PC-9 (cell line): Measurements from ENCODE around the gene UBE2M.

Experiments used
- EZH2 ChIP-seq: fragments of 200-600 bp; sonication (generic); IDR thresholded peaks from 2 replicates; pipeline ENCODE4 v1.8.0; 2017; ENCODE audit warnings: antibody characterized with exemption, low read depth
- TF ChIP-seq, protein P1 (sequence below): fragments of 200-600 bp; sonication (generic); conservative IDR thresholded peaks from 2 replicates; pipeline ENCODE4 v1.6.1; 2017; ENCODE audit warnings: mixed run types, antibody characterized with exemption, mild to moderate bottlenecking, moderate library complexity

DNA sequence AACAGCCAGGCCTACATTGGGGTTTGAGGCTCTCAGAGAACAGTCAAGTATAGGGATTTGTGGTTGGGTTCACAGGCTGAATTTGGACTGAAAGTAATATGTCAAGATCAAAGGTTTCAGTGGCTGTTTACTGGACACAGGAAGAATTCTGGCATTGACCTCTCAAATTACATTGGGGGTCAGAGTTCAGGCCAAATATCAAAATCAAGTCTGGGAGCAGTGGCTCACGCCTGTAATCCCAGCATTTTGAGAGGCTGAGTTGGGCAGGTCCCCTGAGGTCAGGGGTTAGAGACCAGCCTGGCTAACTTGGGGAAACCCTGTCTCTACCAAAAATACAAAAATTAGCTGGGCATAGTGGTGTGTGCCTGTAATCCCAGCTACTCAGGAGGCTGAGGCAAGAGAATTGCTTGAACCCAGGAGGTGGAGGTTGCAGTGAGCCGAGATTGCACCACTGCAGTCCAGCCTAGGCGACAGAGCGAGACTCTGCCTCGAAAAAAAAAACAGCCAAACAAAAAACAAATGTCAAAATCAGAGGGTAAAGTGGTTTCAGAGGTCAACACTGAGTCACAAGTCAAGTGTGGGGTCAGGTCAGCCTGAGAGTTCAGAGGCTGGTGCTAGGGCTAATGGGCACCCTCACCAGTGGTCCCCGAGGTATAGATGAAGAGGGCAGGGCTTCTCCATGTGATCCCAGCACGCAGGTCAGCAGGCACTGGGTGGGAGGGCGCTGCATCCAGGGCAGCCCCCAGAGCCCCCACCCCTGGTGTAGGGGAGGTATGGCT is 48.1 kb downstream of the UBE2M start:
- TF ChIP-seq, protein P1, sequence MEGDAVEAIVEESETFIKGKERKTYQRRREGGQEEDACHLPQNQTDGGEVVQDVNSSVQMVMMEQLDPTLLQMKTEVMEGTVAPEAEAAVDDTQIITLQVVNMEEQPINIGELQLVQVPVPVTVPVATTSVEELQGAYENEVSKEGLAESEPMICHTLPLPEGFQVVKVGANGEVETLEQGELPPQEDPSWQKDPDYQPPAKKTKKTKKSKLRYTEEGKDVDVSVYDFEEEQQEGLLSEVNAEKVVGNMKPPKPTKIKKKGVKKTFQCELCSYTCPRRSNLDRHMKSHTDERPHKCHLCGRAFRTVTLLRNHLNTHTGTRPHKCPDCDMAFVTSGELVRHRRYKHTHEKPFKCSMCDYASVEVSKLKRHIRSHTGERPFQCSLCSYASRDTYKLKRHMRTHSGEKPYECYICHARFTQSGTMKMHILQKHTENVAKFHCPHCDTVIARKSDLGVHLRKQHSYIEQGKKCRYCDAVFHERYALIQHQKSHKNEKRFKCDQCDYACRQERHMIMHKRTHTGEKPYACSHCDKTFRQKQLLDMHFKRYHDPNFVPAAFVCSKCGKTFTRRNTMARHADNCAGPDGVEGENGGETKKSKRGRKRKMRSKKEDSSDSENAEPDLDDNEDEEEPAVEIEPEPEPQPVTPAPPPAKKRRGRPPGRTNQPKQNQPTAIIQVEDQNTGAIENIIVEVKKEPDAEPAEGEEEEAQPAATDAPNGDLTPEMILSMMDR, result no peak
- TF ChIP-seq EZH2, result no peak
